H9 (cell line): ENCODE data around the gene VPS54. TPM values are rescaled to one million over a fixed set of nuclear protein-coding genes. Genes with fewer than 3 reads are reported as not detected.
A peak's percentile ranks its signal among the peaks of the same experiment; 100 is the strongest.

ENCODE experiments used
- DNase-seq: peaks from one replicate; pipeline ENCODE4 v3.0.0-alpha.2; 2017
- H2AFZ ChIP-seq: one replicate; pipeline ENCODE4 v1.6.1; 2013; ENCODE audit warnings: mild to moderate bottlenecking, low read length, control low read depth, moderate library complexity
- H2AK5ac ChIP-seq: 2 replicates; pipeline ENCODE4 v1.6.1; 2013; ENCODE audit warnings: low read length, control low read depth, mixed read lengths; ENCODE audit not compliant: insufficient read length
- H2BK120ac ChIP-seq: one replicate; pipeline ENCODE4 v1.6.1; 2013; ENCODE audit warnings: low read depth, mild to moderate bottlenecking, low read length, control low read depth, inconsistent platforms; ENCODE audit not compliant: poor library complexity, severe bottlenecking
- H2BK12ac ChIP-seq: 2 replicates; pipeline ENCODE4 v1.6.1; 2013; ENCODE audit warnings: low read length, control low read depth, mixed read lengths, low read depth; ENCODE audit not compliant: insufficient read length
- H2BK15ac ChIP-seq: 2 replicates; pipeline ENCODE4 v1.6.1; 2013; ENCODE audit warnings: low read depth, low read length, control low read depth
- H2BK20ac ChIP-seq: one replicate; pipeline ENCODE4 v1.6.1; 2013; ENCODE audit warnings: low read depth, mild to moderate bottlenecking, low read length, control low read depth, inconsistent platforms; ENCODE audit not compliant: poor library complexity, severe bottlenecking
- H2BK5ac ChIP-seq: 2 replicates; pipeline ENCODE4 v1.6.1; 2013; ENCODE audit warnings: low read length, control low read depth, mixed read lengths; ENCODE audit not compliant: insufficient read length
- H3K14ac ChIP-seq: 2 replicates; pipeline ENCODE4 v1.6.1; 2013; ENCODE audit warnings: low read length, control low read depth; ENCODE audit not compliant: insufficient read depth
- H3K18ac ChIP-seq: 2 replicates; pipeline ENCODE4 v1.6.1; 2013; ENCODE audit warnings: low read depth, mild to moderate bottlenecking, mixed read lengths, low read length, control low read depth; ENCODE audit not compliant: insufficient read length
- H3K23ac ChIP-seq: 2 replicates; pipeline ENCODE4 v1.6.1; 2013; ENCODE audit warnings: low read length, control low read depth, mixed read lengths, low read depth; ENCODE audit not compliant: insufficient read length
- H3K23me2 ChIP-seq: 2 replicates; pipeline ENCODE4 v1.6.1; 2013; ENCODE audit warnings: low read depth, mild to moderate bottlenecking, mixed read lengths, low read length, control low read depth; ENCODE audit not compliant: insufficient read length, poor library complexity, severe bottlenecking
- H3K27ac ChIP-seq: 2 replicates; pipeline ENCODE4 v1.5.1; 2013; ENCODE audit warnings: low read length, control low read depth, mixed read lengths, low read depth; ENCODE audit not compliant: insufficient read length
- H3K27me3 ChIP-seq: 2 replicates; pipeline ENCODE4 v1.6.1; 2013; ENCODE audit warnings: low read length, control low read depth, inconsistent platforms; ENCODE audit not compliant: insufficient read depth
- H3K4ac ChIP-seq: 2 replicates; pipeline ENCODE4 v1.6.1; 2013; ENCODE audit warnings: low read depth, mild to moderate bottlenecking, control low read depth, inconsistent platforms, low read length, moderate library complexity
- H3K4me1 ChIP-seq: 2 replicates; pipeline ENCODE4 v1.6.1; 2013; ENCODE audit warnings: low read length, control low read depth, inconsistent platforms; ENCODE audit not compliant: insufficient read depth
- H3K4me2 ChIP-seq: 2 replicates; pipeline ENCODE4 v1.6.1; 2013; ENCODE audit warnings: low read length, control low read depth, mixed read lengths; ENCODE audit not compliant: insufficient read length, insufficient read depth
- H3K56ac ChIP-seq: 2 replicates; pipeline ENCODE4 v1.6.1; 2013; ENCODE audit warnings: low read depth, mild to moderate bottlenecking, mixed read lengths, low read length, control low read depth; ENCODE audit not compliant: insufficient read length
- H3K79me1 ChIP-seq: 2 replicates; pipeline ENCODE4 v1.6.1; 2013; ENCODE audit warnings: low read depth, mild to moderate bottlenecking, moderate library complexity, low read length, control low read depth, inconsistent platforms; ENCODE audit not compliant: insufficient read depth, poor library complexity, severe bottlenecking
- H3K79me2 ChIP-seq: 2 replicates; pipeline ENCODE4 v1.6.1; 2013; ENCODE audit warnings: low read length, control low read depth, inconsistent platforms; ENCODE audit not compliant: insufficient read depth
- H3K9ac ChIP-seq: 2 replicates; pipeline ENCODE4 v1.6.1; 2013; ENCODE audit warnings: low read length, control low read depth, mixed read lengths; ENCODE audit not compliant: insufficient read length; ENCODE audit errors: extremely low read depth
- H3K9me3 ChIP-seq: one replicate; pipeline ENCODE4 v1.6.1; 2013; ENCODE audit warnings: low read depth, low read length, inconsistent platforms; ENCODE audit not compliant: control insufficient read depth
- H3T11ph ChIP-seq: one replicate; pipeline ENCODE4 v1.6.1; 2013; ENCODE audit warnings: mild to moderate bottlenecking, low read length, control low read depth, inconsistent platforms
- H4K20me1 ChIP-seq: one replicate; pipeline ENCODE4 v1.6.1; 2013; ENCODE audit not compliant: control insufficient read depth, insufficient read length, insufficient read depth
- H4K5ac ChIP-seq: 2 replicates; pipeline ENCODE4 v1.6.1; 2013; ENCODE audit warnings: low read depth, mild to moderate bottlenecking, mixed read lengths, low read length, control low read depth; ENCODE audit not compliant: insufficient read length
- H4K8ac ChIP-seq: replicated peaks from 2 replicates; pipeline ENCODE4 v1.6.1; 2013; ENCODE audit warnings: low read length, control low read depth, mixed read lengths, low read depth; ENCODE audit not compliant: insufficient read length
- H4K91ac ChIP-seq: 2 replicates; pipeline ENCODE4 v1.6.1; 2013; ENCODE audit warnings: low read depth, mild to moderate bottlenecking, moderate library complexity, mixed read lengths, low read length, control low read depth; ENCODE audit not compliant: insufficient read length
- H3K27ac Mint-ChIP-seq, 3 experiments: 2 replicates in 2 of 3; 3 replicates in 1 of 3; pipeline ENCODE4 v1.8.0; 2020 to 2021; ENCODE audit warnings: mixed read lengths in 3 of 3, mild to moderate bottlenecking in 1 of 3, moderate library complexity in 1 of 3
- H3K27me3 Mint-ChIP-seq: 2 replicates; pipeline ENCODE4 v1.8.0; 2021; ENCODE audit warnings: low read depth, mild to moderate bottlenecking, moderate library complexity, mixed read lengths
- H3K36me3 Mint-ChIP-seq, 3 experiments: 2 replicates in 2 of 3; 3 replicates in 1 of 3; pipeline ENCODE4 v1.8.0; 2020 to 2021; ENCODE audit warnings: low read depth in 3 of 3, mixed read lengths in 3 of 3; ENCODE audit not compliant: insufficient read depth in 1 of 3
- H3K4me1 Mint-ChIP-seq, 2 experiments: 2 replicates each; pipeline ENCODE4 v1.8.0; 2020; ENCODE audit warnings: mixed read lengths in 2 of 2
- H3K4me3 Mint-ChIP-seq, 2 experiments: 2 replicates in 1 of 2; 3 replicates in 1 of 2; pipeline ENCODE4 v1.8.0; 2020 to 2021; ENCODE audit warnings: mild to moderate bottlenecking in 2 of 2, mixed read lengths in 2 of 2, moderate library complexity in 1 of 2
- H3K9me3 Mint-ChIP-seq, 2 experiments: 2 replicates in 1 of 2; 3 replicates in 1 of 2; pipeline ENCODE4 v1.8.0; 2020; ENCODE audit warnings: mild to moderate bottlenecking in 2 of 2, mixed read lengths in 2 of 2, moderate library complexity in 1 of 2
- WGBS: extraction: QIAGEN DNeasy Blood & Tissue Kit; methylation state at CpG from one replicate; pipeline ENCODE4 v1.1.7; 2013; ENCODE audit warnings: missing lambda C conversion rate, low lambda C conversion rate, mixed read lengths; ENCODE audit not compliant: insufficient read length; ENCODE audit errors: extremely low coverage; 5-methylcytosine and 5-hydroxymethylcytosine counted together
- total RNA-seq: library from RNA; stranded (reverse); gene quantifications from 2 replicates; pipeline ENCODE4 v1.2.1, GENCODE V29; 2021
- TF ChIP-seq, protein P1 (sequence below): fragments of 200-600 bp; sonication (generic); conservative IDR thresholded peaks from 3 replicates; pipeline ENCODE4 v1.8.0; 2021; ENCODE audit warnings: antibody characterized with exemption, mild to moderate bottlenecking

Gene VPS54
- total RNA-seq, 1 experiment from 2014 or later: 13.4 TPM

DNA sequence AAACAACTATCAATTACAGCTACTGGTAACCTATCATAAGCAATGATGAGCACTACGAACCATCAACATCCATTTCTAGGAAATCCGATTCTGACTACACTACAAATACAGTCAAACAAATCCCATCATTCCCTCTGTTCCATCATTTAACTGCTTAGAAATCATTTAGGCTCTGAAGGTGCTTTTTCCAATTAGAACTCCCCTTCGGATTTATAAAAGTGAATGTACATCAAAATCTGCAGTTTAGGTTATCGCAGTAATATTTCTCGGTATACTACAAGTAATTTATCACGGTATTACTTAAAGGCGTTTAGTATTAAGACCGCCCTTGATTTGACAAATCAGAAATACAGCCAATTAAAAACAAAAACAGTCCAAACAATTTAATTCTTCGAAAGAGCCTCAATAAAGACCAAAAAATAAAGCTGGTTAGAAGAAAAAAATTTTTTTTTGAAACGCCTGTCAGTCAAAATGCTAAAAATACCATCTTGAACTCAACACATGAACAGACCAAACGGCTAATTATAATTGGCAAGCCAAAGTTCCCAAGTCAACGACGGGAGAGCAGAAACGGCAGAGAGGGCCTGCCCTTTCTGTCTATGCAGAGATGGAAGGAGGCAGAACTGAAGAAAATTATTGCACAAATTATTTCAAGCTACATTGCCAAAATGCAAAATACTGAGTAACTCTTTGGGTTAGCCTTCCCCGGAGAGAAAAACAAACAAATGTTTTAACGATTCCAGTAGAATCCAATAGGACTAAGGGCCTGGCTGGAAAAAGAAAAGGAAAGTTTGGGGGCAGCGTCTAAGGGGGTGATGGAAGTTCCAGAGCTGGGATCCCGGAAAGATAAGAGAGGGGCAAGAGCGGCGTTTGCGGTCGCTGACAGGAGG lies 1.2 kb downstream of the VPS54 start:
- Histone ChIP-seq H4K20me1 (no peaks in the 10 kb centered on the region), H3K79me1 (no peaks in the 10 kb centered on the region), H3K9ac (peak overlapping the region; percentile 10), H3K23ac (no peak overlapping the region), H3K79me2 (peaks cover 3% of the 10 kb centered on the region; the same call in 1 of the 2 replicates), H2BK20ac (no peak overlapping the region), H3T11ph (no peak overlapping the region), H3K4me1 (no peaks in the 10 kb centered on the region), H4K8ac (no peak overlapping the region), H3K56ac (no peak overlapping the region), H2BK15ac (no peak overlapping the region), H2BK12ac (no peak overlapping the region), H2BK5ac (no peak overlapping the region), H3K18ac (no peak overlapping the region), H3K9me3 (no peaks in the 10 kb centered on the region), H3K27ac (no peak overlapping the region), H2AFZ (no peak overlapping the region), H2AK5ac (no peak overlapping the region), H2BK120ac (no peak overlapping the region), H3K27me3 (no peaks in the 10 kb centered on the region), H3K4ac (no peak overlapping the region), H3K4me2 (peak overlapping the region; percentile 79), H3K14ac (no peak overlapping the region), H4K91ac (no peak overlapping the region), H4K5ac (no peak overlapping the region), H3K23me2 (peaks cover 4% of the 10 kb centered on the region)
- WGBS: no CpG with 5 or more reads among the region's 22 CpGs
- DNase-seq: no peak
- Mint-ChIP-seq H3K9me3 (peaks cover 0 to 3% of the 10 kb centered on the region in 2 experiments; a peak in 2 of 5 replicates), H3K4me1 (peaks cover 12 to 16% of the 10 kb centered on the region in 2 experiments), H3K4me3 (peak overlapping the region; percentile 93 to 95), H3K27ac (peak overlapping the region; percentile 85 to 91 (median 91)), H3K36me3 (no peaks in the 10 kb centered on the region), H3K27me3 (no peaks in the 10 kb centered on the region)
- TF ChIP-seq, protein P1, sequence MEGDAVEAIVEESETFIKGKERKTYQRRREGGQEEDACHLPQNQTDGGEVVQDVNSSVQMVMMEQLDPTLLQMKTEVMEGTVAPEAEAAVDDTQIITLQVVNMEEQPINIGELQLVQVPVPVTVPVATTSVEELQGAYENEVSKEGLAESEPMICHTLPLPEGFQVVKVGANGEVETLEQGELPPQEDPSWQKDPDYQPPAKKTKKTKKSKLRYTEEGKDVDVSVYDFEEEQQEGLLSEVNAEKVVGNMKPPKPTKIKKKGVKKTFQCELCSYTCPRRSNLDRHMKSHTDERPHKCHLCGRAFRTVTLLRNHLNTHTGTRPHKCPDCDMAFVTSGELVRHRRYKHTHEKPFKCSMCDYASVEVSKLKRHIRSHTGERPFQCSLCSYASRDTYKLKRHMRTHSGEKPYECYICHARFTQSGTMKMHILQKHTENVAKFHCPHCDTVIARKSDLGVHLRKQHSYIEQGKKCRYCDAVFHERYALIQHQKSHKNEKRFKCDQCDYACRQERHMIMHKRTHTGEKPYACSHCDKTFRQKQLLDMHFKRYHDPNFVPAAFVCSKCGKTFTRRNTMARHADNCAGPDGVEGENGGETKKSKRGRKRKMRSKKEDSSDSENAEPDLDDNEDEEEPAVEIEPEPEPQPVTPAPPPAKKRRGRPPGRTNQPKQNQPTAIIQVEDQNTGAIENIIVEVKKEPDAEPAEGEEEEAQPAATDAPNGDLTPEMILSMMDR: no peak
